GM20000 (cell line): ENCODE data around the gene KCNMB2.

Experiments
- DNase-seq: peaks from one replicate; pipeline ENCODE4 v3.0.0; 2012; ENCODE audit warnings: low spot score
- TF ChIP-seq, protein P1 (sequence below): IDR thresholded peaks from 2 replicates; pipeline ENCODE4 v1.5.1; 2012; ENCODE audit warnings: mild to moderate bottlenecking, control low read depth; ENCODE audit errors: extremely low read depth, missing control alignments

Gene KCNMB2

DNA sequence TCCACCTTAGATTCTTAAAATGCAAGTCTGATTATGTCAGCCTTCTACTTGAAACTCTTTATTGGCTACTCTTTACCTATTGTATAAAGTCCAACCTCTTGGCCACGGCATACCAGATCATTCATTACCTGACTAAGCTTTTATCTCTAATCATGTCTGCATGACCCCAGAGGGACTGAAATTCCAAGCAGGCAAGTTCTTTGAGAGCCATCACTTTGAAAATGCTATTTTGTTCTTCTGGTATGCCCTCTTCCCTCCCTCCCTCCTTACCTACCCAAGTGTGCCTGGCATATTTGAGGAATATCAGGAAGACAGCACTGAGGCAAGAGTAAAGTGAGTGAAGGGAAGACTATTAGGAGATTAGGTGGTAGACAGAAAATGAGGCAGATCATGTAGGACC, 57.5 kb downstream of the KCNMB2 start:
- TF ChIP-seq, protein P1, sequence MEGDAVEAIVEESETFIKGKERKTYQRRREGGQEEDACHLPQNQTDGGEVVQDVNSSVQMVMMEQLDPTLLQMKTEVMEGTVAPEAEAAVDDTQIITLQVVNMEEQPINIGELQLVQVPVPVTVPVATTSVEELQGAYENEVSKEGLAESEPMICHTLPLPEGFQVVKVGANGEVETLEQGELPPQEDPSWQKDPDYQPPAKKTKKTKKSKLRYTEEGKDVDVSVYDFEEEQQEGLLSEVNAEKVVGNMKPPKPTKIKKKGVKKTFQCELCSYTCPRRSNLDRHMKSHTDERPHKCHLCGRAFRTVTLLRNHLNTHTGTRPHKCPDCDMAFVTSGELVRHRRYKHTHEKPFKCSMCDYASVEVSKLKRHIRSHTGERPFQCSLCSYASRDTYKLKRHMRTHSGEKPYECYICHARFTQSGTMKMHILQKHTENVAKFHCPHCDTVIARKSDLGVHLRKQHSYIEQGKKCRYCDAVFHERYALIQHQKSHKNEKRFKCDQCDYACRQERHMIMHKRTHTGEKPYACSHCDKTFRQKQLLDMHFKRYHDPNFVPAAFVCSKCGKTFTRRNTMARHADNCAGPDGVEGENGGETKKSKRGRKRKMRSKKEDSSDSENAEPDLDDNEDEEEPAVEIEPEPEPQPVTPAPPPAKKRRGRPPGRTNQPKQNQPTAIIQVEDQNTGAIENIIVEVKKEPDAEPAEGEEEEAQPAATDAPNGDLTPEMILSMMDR: no peak
- no peak for DNase-seq

DNA sequence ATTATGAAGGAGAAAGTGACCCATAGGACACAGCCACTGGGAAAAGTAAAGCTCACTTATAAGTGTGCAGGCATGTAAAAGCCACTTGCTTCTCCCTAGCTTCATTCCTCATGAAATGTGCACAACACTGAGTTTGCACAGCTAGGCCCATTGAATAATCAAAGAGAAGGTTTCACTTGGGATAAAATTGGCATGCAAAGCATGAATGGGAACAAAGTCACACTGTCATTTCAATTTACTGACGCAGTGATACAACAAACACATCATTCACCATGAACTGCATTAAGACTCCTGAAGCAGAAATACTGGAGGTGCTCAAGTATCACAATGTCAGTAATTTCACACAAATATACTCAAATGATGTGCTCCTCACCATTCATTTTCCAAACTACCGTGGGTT, 61.1 kb downstream of the KCNMB2 start:
- TF ChIP-seq, protein P1: no peak

DNA sequence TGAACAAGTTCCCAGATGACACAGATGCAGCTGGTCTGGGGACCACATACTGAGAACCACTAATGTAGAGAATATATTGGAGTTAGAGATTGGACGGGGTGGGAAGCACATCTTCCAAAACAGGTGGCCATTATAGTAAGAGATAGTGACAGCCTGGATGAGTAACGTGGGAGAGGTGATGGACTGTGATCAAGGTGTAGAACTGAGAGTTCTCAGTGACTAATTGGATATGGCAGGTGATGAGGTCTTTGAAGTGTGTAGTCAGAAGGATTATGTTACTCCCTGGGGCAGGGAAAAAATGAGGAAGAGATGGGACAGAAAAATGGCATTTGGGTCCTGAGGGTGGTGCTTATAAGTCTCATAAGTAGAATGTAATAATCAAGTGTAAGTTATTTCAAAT, 66.6 kb downstream of the KCNMB2 start:
- DNase-seq: no peak
- TF ChIP-seq, protein P1: no peak

More for the DNA sequence above, 61.1 kb downstream of the KCNMB2 start:
- DNase-seq: no peak

DNA sequence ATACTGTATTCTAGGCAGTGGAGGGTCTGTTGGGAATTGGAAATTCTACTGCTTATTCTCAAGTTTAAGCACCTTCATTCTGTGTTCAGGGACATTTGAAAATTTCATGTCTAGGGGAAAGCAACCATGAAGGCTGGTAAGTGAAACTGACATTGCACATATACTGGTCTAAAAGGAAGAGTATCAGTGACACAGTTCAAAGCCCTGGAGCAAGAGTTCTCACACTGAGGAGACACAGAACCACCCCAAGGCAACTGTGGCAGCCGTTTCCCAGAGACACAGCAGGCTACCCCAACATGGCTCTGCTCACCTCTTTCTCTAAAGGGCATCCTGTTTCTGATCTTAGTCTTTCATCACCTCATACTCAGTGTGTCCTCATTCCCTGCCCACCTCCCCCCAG, 67.5 kb downstream of the KCNMB2 start:
- no peak for DNase-seq

DNA sequence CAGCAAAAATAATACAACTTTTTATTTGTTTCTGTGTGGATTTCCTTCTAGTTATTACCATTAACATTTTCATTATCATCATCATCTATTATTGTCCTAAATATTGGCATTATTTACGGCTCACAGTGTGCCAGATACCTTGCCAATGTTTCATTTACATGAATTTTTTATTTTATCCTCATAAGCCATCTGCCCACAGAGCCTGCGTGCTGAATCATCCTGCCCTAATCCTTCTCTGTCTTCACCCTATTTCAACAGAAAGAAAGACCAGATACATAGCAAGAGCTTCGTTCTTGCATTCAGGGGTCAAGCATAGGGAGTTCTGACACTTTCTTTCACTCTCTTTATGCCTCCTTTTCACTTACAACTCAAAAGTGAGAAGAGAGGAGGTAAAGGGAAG, 82.0 kb downstream of the KCNMB2 start:
- TF ChIP-seq, protein P1: no peak
- no peak for DNase-seq

More for the DNA sequence above, 67.5 kb downstream of the KCNMB2 start:
- TF ChIP-seq, protein P1: no peak

DNA sequence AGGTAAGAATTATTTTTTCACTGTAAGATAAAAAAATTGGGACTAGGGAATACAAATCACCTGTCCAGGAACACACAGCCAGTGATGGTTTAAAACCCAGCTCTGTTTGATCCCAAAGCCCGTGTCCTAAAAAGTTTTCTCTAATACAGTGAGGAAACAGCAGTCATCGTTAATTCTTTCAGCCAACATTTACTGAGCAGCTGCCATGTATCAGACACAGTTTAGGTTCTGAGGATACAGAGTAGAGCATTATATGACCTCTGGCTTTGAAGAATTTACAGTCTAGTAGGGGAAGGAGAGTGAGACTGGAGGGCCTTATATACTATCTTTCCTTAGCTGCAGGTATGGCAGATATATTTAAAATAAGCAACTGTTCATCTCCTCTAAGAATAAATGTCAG, 82.7 kb downstream of the KCNMB2 start:
- TF ChIP-seq, protein P1: no peak
- DNase-seq: no peak

DNA sequence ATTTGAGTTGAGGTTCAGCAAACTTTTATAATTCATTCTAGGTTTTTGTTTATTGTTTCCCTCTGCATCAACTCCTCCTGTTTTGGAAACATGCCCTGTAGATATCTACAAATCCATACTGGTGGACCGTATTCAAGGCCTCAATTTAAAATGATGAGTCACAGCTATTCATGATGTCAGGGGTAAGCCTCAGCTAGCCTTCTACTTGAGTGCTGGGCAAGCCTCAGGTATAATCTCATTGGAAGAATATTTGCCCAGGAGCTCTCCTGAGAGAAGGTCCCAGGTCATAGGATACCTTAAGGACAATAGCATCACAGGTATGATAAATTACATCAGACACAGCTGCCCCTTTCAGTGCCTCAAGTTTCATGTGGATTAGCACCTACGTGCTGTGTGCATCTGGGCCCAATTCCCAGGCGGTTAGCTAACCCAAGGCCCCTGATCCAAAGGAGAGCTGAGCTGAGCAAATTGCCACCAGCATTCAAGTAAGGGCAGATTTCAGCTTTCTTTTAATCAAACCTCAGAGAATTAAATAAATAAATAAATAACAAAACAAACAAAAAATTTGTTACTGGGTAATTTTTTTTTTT, 87.5 kb downstream of the KCNMB2 start:
- DNase-seq: no peak
- TF ChIP-seq, protein P1: no peak
